ENCODE results near the gene SLC12A8. TPM values are rescaled to one million over a fixed set of nuclear protein-coding genes. Genes with fewer than 3 reads are reported as not detected.

The SLC12A8 gene
- total and polyA plus RNA-seq, 9 of the 15 experiments (the other 6 are each of a cell fraction or from before 2014, with no cell fraction given) = 0.04 to 0.33 (median 0.09) TPM; not detected in 4

DNA sequence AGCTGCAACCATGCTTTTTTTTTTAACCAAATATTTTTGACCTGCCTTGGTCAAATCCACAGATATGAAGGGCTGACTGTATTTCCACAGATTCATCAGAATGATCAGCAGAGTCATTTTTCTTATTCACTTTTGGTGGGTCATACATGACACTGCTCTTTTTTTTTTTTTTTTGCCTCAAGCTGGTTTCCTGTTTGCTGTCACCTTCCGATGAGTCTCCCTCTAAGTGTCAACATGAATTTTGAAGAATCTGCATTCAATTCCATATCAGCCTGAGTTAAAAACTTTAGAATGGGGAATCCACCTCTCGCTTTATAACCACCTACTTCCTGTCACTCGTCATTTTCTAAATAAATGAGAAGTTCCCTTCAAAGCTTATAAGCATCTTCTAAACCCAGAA, 2.2 kb upstream of the SLC12A8 start (continued):
- no peak for TF ChIP-seq SRSF3 (IDR thresholded peaks at IDR 0.05; ENCODE audit: insufficient read depth, low read length)

DNA sequence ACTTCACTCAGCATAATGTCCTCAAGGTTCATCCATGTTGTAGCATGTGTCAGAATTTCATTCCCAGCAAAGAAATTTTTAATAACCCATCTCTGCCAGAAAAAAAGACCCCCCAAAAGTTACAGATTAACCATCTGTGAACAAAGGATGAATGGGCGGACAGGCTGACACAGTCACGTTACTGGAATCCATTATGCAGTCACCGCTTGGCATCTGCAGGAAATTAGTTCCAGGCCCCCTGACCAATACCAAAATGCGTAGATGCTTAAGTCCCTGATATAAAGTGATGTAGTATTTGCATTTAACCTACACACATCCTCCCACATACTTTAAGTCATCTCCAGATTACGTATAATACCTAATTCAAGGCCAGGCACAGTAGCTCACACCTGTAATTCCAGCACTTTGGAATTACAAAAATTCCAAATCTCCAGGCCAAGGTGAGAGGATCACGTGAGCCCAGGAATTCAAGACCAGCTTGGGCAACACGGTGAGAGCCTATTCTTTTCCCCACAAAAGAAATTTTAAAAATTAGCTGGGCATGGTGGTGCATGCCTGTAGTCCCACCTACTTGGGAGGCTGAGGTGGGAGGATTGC, 1.5 kb upstream of the SLC12A8 start:
- 31% methylated on average over 7 of the region's 7 CpGs for WGBS (ENCODE audit: insufficient coverage, low coverage, missing lambda C conversion rate)
- Histone ChIP-seq H3K4me2 (ENCODE audit: insufficient read depth, low read length) (no peak overlapping the region), H3K27ac (ENCODE audit: extremely low read depth, low read depth, low read length) (no peak overlapping the region), H2AFZ (ENCODE audit: low read depth, low read length) (no peak overlapping the region), H4K20me1 (replicated peaks; ENCODE audit: control insufficient read depth, insufficient read depth, low read length) (no peaks in the 10 kb centered on the region), H3K27me3 (ENCODE audit: control insufficient read depth in 2 of 2, insufficient read depth in 2 of 2, low read length in 2 of 2) (peaks cover 0 to 6% of the 10 kb centered on the region in 2 experiments; a peak in 1 of 5 replicates), H3K79me2 (ENCODE audit: control insufficient read depth, insufficient read depth, low read length) (no peaks in the 10 kb centered on the region), H3K9me1 (ENCODE audit: control insufficient read depth, insufficient read depth, low read length) (no peaks in the 10 kb centered on the region), H3K4me3 (no peak overlapping the region), H3K9me3 (replicated peaks; ENCODE audit: control insufficient read depth, insufficient read depth, low read depth, low read length) (no peaks in the 10 kb centered on the region), H3K9ac (ENCODE audit: insufficient read depth in 1 of 2, low read depth in 2 of 2, low read length in 2 of 2) (no peak overlapping the region), H3K4me1 (replicated peaks in 1 of 2; ENCODE audit: control insufficient read depth in 2 of 2, insufficient read depth in 2 of 2, low read length in 2 of 2) (peaks cover 0 to 9% of the 10 kb centered on the region in 2 experiments; a peak in 2 of 5 replicates), H3K36me3 (ENCODE audit: control insufficient read depth, insufficient read depth, low read length) (no peaks in the 10 kb centered on the region)
- ChIA-PET POLR2A (interaction anchor here (0.6 to 0.7 kb wide), 2 partner anchors 25 to 26 kb away, joined by 3 read pairs; no protein-coding TSS in a partner anchor), CTCF (ENCODE audit: low intra/inter-chr PET ratio) (no interaction called here)
- in situ Hi-C loops (cut with MboI) = no loop called here
- BruUV-seq (replicated peaks) = no TSS peak
- no peak for FAIRE-seq
- no peak for ATAC-seq
- TF ChIP-seq NCOR1 (IDR thresholded peaks at IDR 0.05) (no peak), NR2F6 (CRISPR knock-in tag; IDR thresholded peaks at IDR 0.05) (no peak), LARP7 (IDR thresholded peaks at IDR 0.05) (no peak), NFYB (IDR thresholded peaks at IDR 0.05; ENCODE audit: extremely low read depth, insufficient read length) (no peak), NFIC (IDR thresholded peaks at IDR 0.05) (no peak), HNRNPUL1 (IDR thresholded peaks at IDR 0.05; ENCODE audit: low read length) (no peak), ZBTB7A (IDR thresholded peaks at IDR 0.05; ENCODE audit: borderline replicate concordance, control insufficient read depth, low read depth, low read length) (no peak)
- DNase-seq (ENCODE audit: extremely low read depth in 1 of 4, low spot score in 3 of 4) = no peak
- intact Hi-C loops (cut with micrococcal nuclease) = no loop called here
